Transverse colon (tissue), 4 donors: Measurements from ENCODE around the gene CREBBP.

ENCODE experiments used
- CTCF ChIP-seq, 5 experiments: fragments of 200-600 bp in 3 of 5; fragments of 450-650 bp in 2 of 5; sonication (generic) in 3 of 5; IDR thresholded peaks; 1 replicate in 2 of 5; 2 replicates in 3 of 5; pipeline ENCODE4 v1.5.1; 2016 to 2017; ENCODE audit warnings: antibody characterized with exemption in 5 of 5, inconsistent platforms in 3 of 5, mild to moderate bottlenecking in 2 of 5, moderate library complexity in 1 of 5
- EP300 ChIP-seq: sonication (generic); formaldehyde crosslinking; IDR thresholded peaks from one replicate; pipeline ENCODE4 v1.6.1; 2017; ENCODE audit warnings: antibody characterized with exemption, low read depth
- POLR2A ChIP-seq: fragments of 450-650 bp; IDR thresholded peaks from one replicate; pipeline ENCODE4 v1.6.1; 2016; ENCODE audit warnings: antibody characterized with exemption, mild to moderate bottlenecking, moderate library complexity
- POLR2AphosphoS5 ChIP-seq, 3 donors: sonication (generic); formaldehyde crosslinking; IDR thresholded peaks; one replicate each; pipeline ENCODE4 v1.6.1; 2016; ENCODE audit warnings: antibody characterized with exemption in 3 of 3

GRCh38 chr16:3812469-3813172 is 67.9 kb downstream of the CREBBP start:
- no peak for TF ChIP-seq CTCF (IDR thresholded peaks at IDR 0.05)
- no peak for TF ChIP-seq POLR2A
- no peak for TF ChIP-seq POLR2AphosphoS5 (IDR thresholded peaks at IDR 0.05)
- no peak for TF ChIP-seq EP300
